ENCODE data around the gene DEPDC7. TPM values are rescaled to one million over a fixed set of nuclear protein-coding genes. Genes with fewer than 3 reads are reported as not detected.
"Not testable (repeated sequence)": the region's sequence is repeated elsewhere in the genome, so short reads cannot be mapped to it uniquely, and the experiment has no call there.

The DEPDC7 gene
- total and polyA plus RNA-seq, 2 of the 13 experiments (the other 11 are each of a cell fraction or from before 2014, with no cell fraction given), result 17.3 to 33.3 TPM

GRCh38 chr11:33045551-33046255 is 30.0 kb downstream of the DEPDC7 start (continued):
- TF ChIP-seq SNAPC4 (CRISPR knock-in tag; IDR thresholded peaks at IDR 0.05) (no peak), RELA (CRISPR knock-in tag; IDR thresholded peaks at IDR 0.05) (no peak), POGZ (CRISPR knock-in tag; IDR thresholded peaks at IDR 0.05) (peak; percentile 46; the same call in 1 of the 2 replicates), RXRA (CRISPR knock-in tag; IDR thresholded peaks at IDR 0.05) (no peak), ZMYM4 (CRISPR knock-in tag; IDR thresholded peaks at IDR 0.05) (0 out of 2 replicates have a peak, but pooled peaks have one; percentile 29), MLLT10 (CRISPR knock-in tag; IDR thresholded peaks at IDR 0.05) (no peak), ZNF547 (CRISPR knock-in tag; IDR thresholded peaks at IDR 0.05) (no peak), CENPX (CRISPR knock-in tag; IDR thresholded peaks at IDR 0.05) (no peak), ZBTB37 (CRISPR knock-in tag; IDR thresholded peaks at IDR 0.05) (no peak), RXRB (CRISPR knock-in tag; IDR thresholded peaks at IDR 0.05; ENCODE audit: borderline replicate concordance) (peak; percentile 30; the same call in 1 of the 2 replicates), RNF219 (CRISPR knock-in tag; IDR thresholded peaks at IDR 0.05) (no peak), ZNF839 (CRISPR knock-in tag; IDR thresholded peaks at IDR 0.05; ENCODE audit: borderline replicate concordance) (no peak)

- H3K9ac ChIP-seq (ENCODE audit: insufficient read depth, low read depth, low read length); H3K4me2 ChIP-seq (ENCODE audit: low read depth, low read length); H2AFZ ChIP-seq (ENCODE audit: low read length); H3K36me3 ChIP-seq (replicated peaks in 1 of 2; ENCODE audit: control insufficient read depth in 1 of 2, insufficient read depth in 2 of 2, low read length in 2 of 2); H3K4me3 ChIP-seq (replicated peaks in 1 of 3; ENCODE audit: insufficient read depth in 1 of 3, low read depth in 2 of 3, low read length in 3 of 3); H3K27me3 ChIP-seq (ENCODE audit: control insufficient read depth in 1 of 2, insufficient read depth in 2 of 2, low read length in 2 of 2); H3K27ac ChIP-seq (ENCODE audit: extremely low read length, insufficient read depth, low read length); H4K20me1 ChIP-seq (ENCODE audit: insufficient read depth, low read length); BruUV-seq (replicated peaks); H3K79me2 ChIP-seq (ENCODE audit: insufficient read depth, low read length); in situ Hi-C loops (cut with HindIII; ENCODE audit: extremely low pct_ligation_motif_present, low pct_unique_long_range_greater_than_20kb); H3K9me3 ChIP-seq (ENCODE audit: low read length); DNase-seq (ENCODE audit: low spot score); ATAC-seq; CTCF ChIA-PET (ENCODE audit: low intra/inter-chr PET ratio, low total read pairs); FAIRE-seq; intact Hi-C loops (cut with micrococcal nuclease; ENCODE audit: unreplicated experiment): not testable (repeated sequence)
- POLR2A ChIA-PET, result interaction anchor here (1.7 to 1.9 kb wide), 2 partner anchors 9 to 13 kb away, joined by 3 to 4 read pairs; no protein-coding TSS in a partner anchor
- over 99% methylated on average over 6 of the region's 6 CpGs for WGBS (ENCODE audit: low lambda C conversion rate)
- H3K4me1 ChIP-seq (ENCODE audit: insufficient read depth, low read length), result peaks cover 53% of the 10 kb centered on the region
These were observed 33.0 kb downstream of the DEPDC7 start for GRCh38 chr11:33048701-33049100.
